ENCODE measurements around the gene RNU2-63P.
"Not testable (repeated sequence)": the region's sequence is repeated elsewhere in the genome, so short reads cannot be mapped to it uniquely, and the experiment has no call there.

RNU2-63P gene

DNA sequence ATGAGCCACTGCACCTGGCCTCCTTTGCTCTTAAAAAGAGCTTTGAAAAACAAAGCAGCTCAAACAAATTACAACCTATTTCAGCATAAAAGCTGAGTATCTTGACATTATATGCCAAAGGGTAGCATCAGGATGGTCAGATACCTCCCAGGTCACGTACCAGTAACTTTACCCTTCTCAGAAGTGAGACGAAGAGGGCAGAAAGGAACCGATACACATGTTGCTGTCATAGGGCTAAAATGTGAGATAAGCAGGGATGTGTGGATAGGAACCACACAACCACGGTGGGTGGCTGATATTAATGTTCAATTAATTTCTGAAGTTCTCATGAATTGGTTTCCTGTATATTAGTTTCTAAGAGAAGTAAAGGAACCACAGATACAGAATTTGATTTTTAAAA lies 12.6 kb upstream of the RNU2-63P start:
- DNase-seq (ENCODE audit: low read depth): no peak

DNA sequence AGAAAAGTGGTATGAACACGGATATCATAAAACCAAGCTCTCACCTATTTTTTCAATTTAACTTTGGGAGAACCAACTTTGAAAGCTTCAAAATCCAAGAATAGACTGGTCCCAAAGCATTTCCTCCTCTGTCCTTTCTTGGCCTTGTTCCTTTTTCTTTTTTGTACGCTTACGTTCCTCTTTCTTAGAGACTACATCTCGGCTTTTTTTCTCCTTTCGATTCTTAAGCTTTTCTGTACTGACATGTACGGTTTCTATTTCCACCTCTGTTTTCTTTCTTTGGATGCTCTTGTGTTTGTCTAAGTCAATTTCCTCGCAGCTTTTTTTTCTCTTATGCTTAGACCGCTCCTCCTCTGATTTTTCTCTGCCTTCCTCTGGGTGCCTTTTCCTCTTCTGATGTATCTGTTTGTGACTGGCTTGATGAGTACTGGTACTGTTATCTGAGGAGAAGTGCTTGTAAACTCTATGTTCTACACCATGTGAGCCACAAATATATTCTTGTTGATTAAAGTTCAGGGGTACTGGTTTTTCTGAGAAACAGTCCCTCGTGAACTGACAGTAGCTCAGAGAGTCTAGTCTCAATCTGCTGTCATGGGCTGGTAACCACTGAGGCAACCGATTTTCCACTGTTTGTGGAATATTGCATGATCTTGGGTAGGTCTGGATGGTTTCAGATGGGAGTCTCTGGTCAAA lies 11.5 kb upstream of the RNU2-63P start:
- no peak for DNase-seq (ENCODE audit: low read depth)

DNA sequence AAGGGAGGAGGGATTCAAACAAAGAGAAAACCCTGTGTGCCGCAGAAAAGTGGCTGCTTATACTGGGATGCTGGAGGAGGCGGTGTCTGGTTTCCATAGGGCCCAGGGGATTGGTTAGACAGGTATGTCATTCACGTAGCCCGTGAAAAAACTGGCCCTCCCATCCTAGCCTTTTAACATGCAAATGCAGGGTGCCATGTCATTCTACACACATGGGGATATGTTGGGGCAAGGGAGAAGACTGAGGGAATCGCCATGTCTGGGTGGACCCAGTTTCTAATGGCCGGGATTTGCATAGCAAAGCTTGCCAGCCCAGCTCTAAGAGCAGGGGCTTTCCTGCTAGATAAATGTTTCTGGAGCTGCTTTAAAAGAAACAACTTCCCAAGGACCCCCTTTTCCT lies 8.2 kb upstream of the RNU2-63P start:
- DNase-seq (ENCODE audit: low read depth): no peak

DNA sequence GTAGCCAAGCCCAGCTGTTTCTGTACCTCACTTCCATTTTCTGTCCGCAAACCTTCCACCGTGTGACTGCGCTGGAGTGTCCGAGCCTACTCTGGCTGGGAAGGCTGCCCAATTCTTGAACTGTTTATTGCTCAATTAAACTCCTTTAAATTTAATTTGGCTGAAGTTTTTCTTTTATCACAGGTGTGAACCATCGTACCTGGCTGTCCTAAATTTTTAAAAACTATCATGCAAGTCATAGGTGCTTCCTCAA lies 6.2 kb upstream of the RNU2-63P start:
- no peak for DNase-seq (ENCODE audit: low read depth)

DNA sequence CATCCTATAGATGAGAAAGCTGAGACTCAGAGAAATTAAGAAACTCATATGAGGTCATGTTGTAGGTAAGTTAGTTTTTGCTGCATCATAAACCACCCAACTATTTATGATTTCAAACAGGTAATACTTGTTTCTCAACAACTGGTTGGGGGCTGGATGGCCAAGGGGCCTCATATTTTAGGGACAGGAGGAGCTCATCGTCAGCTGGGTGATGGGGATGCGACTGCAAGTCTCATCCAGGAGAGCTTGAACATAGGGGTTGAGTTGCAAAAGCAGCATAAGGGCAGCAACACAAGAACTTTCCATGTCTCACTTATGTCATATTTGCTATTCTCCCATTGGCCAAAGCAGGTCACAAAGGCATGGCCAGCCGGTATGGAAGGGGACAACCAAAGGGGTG lies 3.6 kb upstream of the RNU2-63P start:
- no peak for DNase-seq (ENCODE audit: low read depth)

DNA sequence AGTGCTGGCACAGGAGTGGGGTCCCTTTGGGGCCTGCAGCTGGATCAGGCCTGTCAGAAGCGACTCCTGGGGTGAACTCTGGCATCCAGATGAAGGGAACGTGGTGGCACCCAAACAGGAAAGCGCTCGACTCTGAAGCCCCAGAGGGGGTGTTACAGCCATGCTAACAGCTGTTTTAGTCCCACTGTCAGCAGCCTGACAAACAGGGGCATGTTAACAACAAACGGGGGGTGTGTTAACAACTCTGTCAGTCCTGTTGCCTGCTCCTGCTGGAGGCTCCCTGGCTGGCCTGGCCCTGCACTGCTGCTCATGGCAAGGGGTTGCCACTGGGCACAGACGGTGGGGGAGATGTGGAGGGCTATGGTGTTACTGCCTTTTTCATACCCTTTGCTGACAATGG lies 2.6 kb upstream of the RNU2-63P start:
- no peak for DNase-seq (ENCODE audit: low read depth)

DNA sequence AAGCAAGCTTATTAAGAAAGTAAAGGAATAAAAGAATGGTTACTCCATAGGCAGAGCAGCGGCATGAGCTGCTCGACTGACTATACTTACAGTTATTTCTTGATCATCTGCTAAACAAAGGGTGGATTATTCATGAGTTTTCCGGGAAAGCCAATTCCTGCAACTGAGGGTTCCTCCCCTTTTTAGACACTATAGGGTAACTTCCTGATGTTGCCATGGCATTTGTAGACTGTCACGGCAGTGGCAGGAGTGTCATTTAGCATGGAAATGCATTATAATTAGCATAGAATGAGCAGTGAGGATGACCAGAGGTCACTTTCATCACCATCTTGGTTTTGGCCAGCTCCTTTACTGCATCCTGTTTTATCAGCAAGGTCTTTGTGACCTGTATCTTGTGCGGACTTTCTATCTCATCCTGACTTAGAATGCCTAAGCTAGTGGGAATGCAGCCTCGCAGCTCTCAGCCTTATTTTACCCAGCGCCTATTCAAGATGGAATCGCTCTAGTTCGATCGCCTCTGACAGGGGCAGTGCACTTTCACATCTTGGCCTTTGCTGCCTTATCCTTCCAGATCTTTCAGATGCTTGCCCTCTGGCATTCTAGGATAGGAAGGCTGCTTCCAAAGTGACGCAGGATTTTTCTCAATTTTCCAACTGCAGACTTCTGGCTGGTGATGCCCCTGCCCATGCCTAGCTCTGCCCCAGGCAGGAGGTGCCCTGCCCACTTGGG lies 1.9 kb upstream of the RNU2-63P start:
- DNase-seq (ENCODE audit: low read depth): not testable (repeated sequence)

DNA sequence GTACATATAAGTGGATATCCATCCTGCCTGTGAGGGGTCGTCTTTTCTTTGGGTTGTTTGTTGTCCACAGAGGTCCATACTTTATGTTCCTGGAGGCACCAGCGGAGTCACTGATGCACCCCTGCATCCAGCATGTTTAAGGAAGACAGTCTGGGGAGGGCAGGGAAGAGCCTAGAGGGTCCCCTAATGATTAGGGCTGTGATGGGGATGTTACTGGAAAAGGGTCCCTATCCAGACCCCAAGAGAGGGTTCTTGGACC lies 1.4 kb upstream of the RNU2-63P start:
- DNase-seq (ENCODE audit: low read depth): not testable (repeated sequence)

DNA sequence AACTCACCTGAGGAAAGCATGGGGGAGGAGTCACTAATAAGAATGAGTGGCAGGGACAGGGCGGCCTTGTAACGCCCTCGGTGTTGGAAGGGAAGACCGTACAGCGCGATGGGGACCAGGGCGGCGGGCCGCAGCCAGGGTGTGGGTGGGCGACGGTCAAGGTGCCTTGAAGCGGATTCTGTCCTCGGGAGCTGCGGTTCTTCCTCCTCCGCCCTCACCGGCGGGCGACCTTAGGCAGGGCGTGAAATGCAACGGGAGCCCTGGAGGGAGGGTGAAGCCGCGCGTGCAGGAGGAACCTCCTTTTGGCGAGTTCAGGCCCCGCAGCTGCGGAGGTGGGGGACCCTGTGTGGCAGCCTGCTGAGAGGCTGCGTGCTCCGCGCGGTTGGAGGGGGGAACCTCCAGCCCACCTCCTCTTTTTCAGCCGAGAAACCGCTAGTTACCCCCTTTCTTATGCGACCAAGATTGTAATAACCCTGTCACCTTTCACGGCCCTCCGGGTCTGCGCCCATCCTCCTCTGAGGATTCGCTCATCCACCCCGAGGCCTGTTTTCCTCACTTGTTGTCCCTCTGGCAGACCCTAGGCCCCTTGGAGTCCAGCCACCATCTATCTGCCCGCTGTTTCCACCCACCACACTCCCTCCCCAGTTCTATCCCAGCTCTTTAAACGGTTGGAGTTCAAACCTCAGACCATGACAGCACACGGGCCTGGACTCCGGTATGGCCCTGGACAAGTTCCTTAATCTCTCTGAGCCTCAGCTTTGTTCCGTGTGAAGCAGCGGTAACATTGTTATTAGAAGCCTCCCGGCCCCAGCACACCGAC lies 823 bp upstream of the RNU2-63P start:
- DNase-seq (ENCODE audit: low read depth): no peak

DNA sequence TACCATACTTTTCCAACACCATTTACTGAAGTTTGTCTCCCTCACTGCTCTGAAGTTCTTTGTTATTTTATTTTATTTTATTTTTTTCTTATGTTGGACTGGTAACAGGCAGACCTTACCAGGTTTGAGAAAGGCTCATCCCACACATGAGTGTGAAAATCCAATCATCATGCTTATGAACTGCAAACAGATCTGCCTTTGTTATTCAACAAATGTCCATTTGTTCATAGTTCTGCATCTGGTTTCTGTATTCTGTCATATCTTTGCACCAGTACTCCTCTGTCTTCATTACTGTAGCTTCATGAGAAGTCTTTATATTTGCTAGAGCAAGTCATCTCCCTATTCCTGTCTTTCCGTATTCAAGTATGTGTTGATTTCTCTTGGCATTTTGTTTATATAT lies 5.3 kb downstream of the RNU2-63P start:
- DNase-seq (ENCODE audit: low read depth): no peak

DNA sequence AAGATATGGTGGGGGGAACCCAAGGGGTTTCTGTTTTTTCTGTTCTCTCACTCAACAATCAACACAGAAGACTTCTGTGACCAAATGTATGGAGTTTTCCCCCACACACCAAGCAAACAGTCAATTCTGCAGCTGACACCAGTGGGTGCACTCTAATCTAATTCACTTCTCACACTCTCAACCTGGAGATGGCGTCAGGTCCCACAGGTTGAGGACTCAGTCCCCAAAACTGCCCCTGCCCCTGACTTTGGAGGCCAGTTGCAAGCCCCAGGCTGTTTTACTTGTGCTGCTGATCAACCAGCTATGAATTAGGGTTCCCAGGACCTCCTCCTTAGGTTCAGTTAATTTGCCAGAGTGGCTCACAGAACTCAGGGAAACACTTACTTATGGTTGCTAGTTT lies 6.2 kb downstream of the RNU2-63P start:
- DNase-seq (ENCODE audit: low read depth): no peak

DNA sequence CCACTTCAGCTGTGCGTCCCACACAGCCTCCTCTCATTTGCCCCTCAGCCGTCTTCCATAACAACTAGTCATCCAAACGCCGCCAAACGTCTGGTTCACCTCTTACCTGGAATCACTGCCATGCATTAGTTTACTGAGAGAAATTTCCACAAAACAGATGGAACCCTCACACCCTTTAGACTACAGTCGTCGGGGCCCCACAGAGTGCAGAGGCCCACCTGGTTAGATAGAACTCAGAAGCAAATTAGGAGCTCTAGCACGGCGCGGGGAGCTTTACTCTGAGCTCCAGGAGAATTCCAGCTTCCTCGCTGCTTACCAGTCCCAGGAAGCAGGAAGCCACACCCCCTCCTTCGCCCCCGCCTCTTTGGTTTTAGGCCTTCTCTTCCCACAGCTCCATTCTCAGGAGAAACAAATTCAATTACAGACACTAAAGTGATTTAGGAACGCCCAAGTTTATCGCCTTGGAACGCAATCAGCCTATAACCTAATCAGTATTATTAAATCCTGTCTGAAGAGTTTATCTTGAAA lies 9.4 kb downstream of the RNU2-63P start:
- DNase-seq (ENCODE audit: low read depth): no peak

DNA sequence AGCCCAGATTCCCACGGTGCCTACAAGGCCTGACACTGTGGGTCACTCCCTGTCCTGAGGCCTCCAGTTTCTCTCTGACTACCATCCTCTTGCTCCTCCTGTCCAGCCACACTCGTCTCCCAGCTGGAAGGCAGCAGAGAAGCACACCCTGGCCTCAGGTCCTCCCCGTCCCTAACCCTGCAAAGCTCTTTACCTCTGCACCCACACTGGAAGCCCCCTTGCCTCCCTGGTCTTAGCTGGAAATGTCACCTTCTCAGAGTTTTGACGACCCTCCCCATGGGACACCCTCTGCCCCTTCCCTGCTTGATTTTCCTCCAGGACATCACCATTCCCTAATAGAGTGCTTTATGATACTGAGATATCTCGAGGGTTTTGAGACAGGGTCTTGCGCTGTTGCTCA lies 10.6 kb downstream of the RNU2-63P start:
- DNase-seq (ENCODE audit: low read depth): no peak

DNA sequence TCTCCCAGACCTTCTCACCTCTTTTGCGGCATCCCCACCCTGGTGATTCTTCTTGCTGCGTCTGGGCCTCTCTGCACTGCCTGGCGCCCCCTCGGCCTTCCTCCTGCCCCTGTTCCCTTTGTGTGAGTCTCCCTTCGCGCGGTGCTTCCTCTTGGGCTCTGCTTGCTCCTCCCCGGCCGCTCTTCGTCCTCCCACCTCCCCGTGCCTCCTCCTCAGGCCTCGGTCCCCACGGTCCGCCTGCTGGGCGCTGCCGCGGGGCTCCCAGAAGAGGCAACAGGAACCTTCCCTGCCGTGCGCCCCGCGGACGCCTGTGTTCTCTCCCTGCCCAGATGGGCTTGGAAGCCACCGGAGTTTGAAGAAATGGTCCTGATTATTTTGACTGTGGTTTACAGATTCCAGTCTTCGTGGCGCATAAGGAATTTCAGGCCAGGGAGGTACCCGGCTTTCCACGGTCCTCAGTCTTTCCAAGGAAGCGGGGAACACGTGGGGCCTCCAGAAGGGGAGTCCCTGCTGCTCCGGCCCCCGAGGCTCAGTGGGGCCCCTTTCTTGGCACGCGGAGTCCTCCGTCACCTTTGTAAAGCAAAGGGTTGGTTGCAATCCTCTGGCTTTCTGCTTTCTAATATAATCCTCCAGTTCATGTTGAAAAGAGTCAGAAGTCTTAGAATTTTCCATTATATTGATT lies 13.1 kb downstream of the RNU2-63P start:
- DNase-seq (ENCODE audit: low read depth): no peak

DNA sequence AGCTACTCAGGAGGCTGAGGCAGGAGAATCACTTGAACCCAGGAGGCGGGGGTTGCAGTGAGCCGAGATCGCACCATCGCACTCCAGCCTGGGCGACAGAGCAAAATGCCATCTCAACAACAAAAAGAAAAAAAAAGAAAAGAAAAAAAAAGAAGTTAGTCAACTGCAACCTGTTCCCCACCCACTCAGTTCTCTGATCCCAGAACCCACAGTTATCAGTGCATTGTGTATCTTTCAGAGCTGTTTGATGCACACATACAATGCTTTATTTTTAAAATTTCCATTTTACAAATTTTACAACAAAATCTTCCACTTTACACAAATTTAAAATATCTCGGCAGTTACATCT lies 14.0 kb downstream of the RNU2-63P start:
- no peak for DNase-seq (ENCODE audit: low read depth)

DNA sequence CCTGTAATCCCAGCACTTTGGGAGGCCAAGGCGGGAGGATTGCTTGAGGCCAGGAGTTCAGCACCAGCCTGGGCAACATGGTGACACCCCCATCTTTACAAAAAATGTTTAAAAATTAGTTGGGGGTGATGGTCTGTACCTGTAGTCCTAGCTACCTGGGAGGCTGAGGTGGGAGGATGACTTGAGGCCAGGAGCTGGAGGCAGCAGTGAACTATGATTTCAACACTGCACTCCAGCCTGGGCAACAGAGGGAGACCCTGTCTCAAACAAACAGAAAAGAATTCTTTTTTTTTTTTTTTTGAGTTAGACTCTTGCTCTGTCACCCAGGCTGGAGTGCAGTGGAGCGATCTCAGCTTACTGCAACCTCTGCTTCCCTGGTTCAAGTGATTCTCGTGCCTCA lies 15.9 kb downstream of the RNU2-63P start:
- not testable (repeated sequence) for DNase-seq (ENCODE audit: low read depth)

DNA sequence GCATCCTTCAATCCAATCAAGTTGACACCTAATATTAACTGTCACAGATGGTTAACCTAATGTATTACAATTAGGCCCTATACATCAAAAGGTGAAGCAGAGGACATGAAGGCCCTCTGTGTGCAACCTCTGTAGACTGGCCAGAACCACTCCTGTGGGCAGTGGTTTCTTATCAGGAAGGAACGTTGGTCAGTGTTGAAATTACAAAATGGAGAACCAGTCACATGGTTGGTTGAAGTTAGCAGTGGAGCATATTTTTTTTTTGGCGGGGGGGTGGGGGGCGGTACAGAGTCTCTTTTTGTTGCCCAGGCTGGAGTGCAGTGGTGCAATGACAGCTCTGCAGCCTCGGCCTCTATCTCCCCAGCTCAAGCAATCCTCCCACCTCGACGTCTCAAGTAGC lies 19.8 kb downstream of the RNU2-63P start:
- no peak for DNase-seq (ENCODE audit: low read depth)

DNA sequence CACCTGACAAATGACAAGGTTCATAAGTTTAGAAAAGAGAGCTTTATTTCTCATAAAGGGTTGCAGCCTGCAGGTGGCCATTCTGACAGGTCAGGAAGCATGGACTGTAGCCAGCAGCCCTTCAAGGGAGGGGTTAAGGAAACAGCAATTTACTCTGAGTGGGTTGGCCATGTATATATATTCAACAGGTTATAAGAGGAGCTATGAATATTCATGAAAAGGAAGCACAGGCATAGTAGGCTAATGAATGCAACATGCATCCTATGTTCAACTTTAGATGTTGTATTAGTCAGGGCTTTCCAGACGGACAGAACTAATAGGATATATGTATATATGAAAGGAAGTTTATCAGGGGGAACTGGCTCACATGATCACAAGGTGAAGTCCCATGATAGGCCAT lies 20.6 kb downstream of the RNU2-63P start:
- no peak for DNase-seq (ENCODE audit: low read depth)

DNA sequence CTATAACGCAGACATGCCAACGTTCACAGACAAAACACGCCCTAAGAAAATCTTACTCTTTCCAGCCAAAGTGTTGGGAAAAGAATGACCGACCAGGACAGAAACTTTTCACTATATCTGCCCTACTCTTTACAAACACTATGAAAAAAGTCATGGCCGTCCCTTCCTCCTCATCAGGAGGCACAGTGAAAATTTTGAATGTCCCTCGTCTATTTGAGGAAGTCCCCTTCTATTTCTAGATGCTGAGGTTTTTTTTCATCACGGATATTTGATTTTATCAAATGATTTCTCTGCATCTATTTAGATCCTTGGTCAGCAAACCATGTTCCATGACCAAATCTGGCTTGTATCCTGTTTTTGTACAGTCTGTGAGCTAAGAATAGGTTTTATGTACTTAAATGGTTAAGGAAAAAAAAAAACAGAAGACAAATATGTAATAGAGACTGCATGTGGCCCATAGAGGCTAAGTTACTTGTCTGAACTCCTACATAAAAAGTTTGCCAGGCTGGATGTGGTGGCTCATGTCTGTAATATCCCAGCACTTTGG lies 22.0 kb downstream of the RNU2-63P start:
- DNase-seq (ENCODE audit: low read depth): not testable (repeated sequence)

DNA sequence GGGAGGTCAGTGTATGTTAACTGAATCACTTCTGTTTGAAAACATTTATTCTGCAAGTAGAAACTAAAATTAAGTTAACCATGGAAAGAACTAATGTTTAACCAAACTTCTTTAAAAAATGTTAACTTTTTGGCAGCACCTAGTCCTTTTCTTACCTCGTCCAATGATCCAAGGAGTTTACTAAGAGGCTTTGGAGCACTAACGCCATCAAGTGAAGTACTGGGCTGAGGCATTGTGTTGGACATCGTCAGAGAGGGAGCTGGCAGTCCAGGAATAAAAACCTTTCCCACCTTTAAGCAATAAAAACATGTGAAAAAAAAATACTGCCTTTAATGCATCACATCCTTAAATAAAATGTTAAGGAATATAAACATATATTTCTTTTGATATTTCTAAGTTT lies 23.8 kb downstream of the RNU2-63P start:
- not testable (repeated sequence) for DNase-seq (ENCODE audit: low read depth)

DNA sequence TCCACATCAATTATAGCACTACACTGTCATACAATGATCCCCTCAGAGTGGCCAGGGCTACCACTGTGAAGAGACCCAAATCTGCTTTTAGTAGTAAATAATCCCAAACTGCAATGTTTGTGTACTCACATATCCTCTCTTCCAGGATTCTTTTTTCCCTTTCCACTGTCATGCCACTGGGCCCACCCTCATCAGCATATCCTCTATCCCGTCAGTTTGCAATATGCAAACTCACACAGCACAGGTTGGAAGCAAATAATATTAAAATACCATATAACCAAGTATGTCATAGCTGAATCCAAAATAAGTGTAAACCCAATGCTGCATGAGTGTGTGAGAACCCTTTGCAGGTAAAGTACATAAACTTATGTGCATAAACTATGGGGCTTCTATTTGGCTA lies 28.9 kb downstream of the RNU2-63P start:
- not testable (repeated sequence) for DNase-seq (ENCODE audit: low read depth)

DNA sequence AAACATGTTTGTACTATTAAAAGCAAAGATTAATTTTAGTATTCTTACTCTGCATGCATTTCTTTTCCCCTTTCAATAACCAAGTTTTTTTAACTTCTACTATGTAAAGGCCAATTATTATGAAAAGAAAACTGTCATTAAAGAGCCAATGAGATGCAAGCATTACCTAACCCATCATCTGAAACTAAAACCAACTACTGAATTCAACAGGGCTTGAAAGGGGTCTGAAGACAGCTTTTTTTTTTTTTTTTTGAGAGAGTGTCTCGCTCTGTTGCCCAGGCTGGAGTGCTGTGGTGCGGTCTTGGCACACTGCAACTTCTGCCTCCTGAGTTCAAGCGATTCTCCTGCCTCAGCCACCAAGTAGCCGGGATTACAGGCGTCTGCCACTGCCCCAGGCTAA lies 30.4 kb downstream of the RNU2-63P start:
- DNase-seq (ENCODE audit: low read depth): not testable (repeated sequence)

DNA sequence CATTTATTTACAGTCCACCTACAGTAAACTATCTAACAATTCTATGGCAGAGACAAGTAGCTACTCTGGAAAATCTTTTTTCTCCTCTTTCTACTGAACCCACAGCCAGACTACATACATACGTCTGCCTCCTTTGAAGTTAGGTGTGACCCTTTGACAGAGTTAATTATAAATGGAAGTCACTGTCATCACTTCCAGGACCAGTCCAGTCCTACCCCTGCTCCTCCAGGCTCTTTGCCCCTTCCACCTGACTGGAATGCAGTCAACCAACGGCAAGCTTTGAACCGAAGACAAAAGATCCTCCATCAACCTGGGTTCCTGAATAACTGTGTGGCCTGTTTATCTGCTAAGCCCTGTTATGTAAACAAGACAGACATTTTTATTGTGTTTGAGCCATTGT lies 35.2 kb downstream of the RNU2-63P start:
- DNase-seq (ENCODE audit: low read depth): not testable (repeated sequence)
